ENCODE results near the gene RASA2.

The RASA2 gene, protein sequence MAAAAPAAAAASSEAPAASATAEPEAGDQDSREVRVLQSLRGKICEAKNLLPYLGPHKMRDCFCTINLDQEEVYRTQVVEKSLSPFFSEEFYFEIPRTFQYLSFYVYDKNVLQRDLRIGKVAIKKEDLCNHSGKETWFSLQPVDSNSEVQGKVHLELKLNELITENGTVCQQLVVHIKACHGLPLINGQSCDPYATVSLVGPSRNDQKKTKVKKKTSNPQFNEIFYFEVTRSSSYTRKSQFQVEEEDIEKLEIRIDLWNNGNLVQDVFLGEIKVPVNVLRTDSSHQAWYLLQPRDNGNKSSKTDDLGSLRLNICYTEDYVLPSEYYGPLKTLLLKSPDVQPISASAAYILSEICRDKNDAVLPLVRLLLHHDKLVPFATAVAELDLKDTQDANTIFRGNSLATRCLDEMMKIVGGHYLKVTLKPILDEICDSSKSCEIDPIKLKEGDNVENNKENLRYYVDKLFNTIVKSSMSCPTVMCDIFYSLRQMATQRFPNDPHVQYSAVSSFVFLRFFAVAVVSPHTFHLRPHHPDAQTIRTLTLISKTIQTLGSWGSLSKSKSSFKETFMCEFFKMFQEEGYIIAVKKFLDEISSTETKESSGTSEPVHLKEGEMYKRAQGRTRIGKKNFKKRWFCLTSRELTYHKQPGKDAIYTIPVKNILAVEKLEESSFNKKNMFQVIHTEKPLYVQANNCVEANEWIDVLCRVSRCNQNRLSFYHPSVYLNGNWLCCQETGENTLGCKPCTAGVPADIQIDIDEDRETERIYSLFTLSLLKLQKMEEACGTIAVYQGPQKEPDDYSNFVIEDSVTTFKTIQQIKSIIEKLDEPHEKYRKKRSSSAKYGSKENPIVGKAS

DNA sequence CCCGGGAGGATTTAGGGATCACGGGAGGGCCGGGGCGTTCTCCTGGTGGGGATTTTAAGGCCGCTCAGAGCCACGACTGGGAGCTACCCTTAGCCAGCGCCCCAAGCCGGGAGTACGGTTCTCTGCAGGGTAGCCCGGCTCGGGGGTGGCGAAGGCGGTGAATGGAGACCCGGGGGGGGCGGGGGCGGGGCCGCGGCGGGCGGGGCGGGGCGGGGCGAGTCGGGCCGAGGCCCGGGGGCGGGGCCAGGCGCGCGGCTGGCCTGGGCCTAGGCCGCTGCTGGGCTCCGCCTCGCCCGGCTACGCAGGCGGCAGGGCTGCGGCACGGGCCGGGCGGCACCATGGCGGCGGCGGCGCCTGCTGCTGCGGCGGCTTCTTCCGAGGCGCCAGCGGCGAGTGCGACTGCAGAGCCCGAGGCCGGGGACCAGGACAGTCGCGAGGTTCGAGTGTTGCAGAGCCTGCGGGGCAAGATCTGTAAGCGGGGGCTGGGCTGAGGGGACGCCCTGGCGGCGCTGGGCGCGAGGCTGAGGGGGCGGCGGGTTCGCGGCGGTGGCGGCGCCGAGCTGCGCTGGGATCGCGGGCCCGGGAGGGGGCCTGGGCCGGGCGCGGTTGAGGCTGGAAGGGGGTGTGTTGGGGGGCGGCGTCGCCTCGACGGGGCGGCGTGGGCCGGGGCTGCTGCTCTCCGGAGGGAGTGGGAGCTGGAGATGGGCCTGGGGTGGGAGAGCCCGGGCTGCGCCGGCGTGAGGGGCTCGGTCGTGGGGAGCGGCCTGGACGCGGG, at the start of gene RASA2:
TSS of gene RASA2 (plus strand) at position 282 of the 775 bp plus-strand sequence. CDS start at position 339, 57 bp downstream.
- DNase-seq (ENCODE audit: low spot score), result peak; percentile 68

DNA sequence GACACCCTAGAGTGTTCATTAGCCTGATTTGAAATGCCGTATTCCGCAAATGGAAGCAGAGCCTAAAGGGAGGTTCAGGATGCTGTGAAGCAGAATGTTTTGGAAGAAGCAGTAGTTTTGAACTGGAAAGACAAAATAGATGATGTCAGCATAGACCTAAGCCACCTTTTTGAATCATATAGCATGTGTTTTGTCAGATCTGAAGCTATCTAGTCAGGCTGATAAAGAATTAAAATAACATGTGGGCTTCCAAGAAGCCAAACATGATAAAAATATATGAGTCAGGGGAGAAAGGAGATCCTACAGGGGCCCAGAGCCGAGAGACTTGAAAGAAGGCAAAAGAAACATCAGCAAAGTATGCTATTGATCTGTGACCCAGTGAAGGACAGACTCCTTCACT, 47.2 kb upstream of the RASA2 start:
- no peak for DNase-seq (ENCODE audit: low spot score)

DNA sequence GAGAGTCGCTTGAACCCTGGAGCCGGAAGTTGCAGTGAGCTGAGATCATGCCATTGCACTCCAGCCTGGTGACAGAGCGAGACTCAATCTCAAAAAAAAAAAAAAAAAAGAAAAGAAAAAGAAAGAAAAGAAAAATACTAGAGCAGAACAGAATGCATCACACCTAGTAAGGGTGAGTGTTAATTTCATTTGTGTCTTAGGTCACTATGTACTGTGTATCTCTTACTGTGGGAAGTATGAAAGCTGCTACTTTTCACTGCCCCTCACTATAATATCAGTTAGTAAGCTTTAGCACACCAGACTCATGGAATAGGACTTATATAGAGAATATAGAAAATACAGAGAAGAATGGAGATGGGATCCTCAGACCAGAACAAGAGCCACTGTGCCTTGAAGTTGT, 45.9 kb upstream of the RASA2 start:
- DNase-seq (ENCODE audit: low spot score), result no peak

DNA sequence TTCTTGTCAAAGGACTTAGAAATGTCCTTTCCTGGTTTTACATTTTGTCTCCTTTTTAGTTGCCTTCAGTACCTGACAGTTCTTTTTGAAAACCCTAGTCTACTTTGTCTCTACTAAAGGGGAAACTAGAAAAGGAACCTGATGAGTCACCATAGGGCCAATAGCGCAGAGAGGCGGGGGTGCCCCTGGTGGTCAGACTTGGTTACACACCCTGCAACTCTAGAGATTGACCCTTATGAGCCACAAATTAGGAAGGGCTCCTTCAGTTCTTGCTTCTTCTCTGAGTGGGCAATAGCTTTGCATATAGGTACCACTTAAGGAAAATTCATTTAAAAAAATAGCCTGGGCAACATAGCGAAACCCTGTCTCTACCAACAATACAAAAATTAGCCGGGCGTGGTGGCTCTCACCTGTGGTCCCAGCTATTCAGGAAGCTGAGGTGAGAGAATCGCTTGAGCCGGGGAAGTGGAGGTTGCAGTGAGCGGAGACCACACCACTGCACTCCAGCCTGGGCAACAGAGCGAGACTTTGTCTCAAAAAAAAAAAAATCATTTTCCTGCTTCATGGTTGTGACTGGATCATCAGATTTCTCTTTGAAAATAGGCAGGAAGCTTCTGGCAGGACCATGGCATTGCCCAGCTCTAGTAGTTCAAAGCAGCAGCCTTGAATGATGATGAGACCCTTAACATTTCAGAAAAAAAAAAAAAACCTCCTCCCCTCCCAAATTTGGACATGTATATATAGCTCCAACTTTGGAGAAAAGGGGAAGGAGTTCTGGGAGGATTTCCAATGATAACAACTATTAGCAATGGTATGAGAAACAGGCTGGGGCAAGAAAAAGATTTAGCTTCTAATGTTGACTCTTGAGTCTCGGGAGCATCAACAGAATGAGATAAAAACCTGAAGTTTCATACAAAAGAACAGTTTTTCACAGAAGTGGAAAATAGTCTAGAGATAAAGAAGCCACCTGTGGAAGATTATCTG, 45.2 kb upstream of the RASA2 start:
- peak; percentile 81 for DNase-seq (ENCODE audit: low spot score)

DNA sequence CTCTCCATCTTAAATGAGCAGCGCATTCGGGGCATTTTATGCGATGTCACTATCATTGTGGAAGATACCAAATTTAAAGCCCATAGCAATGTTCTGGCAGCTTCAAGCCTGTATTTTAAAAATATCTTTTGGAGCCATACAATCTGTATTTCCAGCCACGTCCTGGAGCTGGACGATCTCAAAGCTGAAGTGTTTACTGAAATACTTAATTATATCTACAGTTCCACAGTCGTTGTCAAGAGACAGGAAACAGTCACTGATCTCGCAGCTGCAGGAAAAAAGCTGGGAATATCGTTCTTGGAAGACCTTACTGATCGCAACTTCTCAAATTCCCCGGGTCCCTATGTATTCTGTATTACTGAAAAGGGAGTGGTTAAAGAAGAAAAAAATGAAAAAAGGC, 44.4 kb upstream of the RASA2 start:
- no peak for DNase-seq (ENCODE audit: low spot score)

DNA sequence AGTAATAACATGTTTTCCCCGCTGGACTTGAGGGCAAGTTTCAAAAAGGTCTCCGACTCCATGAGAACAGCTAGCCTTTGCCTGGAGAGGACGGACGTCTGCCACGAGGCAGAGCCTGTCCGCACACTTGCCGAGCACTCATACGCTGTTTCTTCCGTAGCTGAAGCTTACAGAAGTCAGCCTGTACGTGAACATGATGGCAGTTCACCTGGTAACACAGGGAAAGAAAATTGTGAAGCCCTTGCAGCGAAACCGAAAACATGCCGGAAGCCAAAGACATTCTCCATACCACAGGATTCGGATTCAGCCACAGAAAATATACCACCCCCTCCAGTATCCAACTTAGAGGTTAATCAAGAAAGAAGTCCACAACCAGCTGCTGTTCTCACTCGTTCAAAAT, 43.9 kb upstream of the RASA2 start:
- no peak for DNase-seq (ENCODE audit: low spot score)

DNA sequence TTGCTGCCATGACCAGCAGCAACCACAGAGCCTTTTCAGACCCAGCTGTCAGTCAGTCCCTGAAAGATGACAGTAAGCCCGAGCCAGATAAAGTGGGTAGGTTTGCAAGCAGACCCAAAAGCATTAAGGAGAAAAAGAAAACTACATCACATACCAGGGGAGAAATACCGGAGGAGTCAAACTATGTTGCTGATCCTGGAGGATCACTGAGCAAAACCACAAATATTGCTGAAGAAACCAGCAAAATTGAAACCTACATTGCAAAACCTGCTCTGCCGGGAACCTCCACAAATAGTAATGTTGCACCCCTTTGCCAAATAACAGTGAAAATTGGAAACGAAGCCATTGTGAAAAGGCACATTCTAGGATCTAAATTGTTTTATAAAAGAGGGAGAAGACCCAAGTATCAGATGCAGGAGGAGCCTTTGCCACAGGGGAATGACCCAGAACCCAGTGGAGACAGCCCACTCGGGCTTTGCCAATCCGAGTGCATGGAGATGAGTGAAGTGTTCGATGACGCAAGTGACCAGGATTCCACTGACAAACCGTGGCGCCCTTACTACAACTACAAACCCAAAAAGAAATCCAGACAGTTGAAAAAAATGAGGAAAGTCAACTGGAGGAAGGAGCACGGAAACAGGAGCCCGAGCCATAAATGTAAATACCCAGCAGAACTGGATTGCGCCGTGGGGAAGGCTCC, 42.1 kb upstream of the RASA2 start:
- no peak for DNase-seq (ENCODE audit: low spot score)

DNA sequence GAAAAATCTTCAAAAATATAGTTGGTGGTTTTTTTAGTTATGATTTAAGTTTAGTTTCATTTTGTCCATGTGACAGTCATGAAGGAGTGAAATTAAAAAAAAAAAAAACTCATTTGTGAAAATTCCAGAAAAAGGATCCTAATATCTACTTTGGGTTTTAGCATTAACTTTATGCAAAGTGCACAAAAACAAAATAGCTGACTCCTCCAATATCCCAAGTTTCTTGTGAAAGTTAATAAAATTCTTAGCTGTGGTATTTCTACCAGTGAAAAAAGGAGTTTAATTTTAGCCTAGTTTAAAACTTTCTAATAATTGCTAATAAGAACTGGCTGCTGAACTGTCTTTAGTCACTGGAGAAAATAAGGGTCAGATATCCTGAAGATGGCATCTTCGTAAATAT, 40.8 kb upstream of the RASA2 start:
- DNase-seq (ENCODE audit: low spot score), result no peak

DNA sequence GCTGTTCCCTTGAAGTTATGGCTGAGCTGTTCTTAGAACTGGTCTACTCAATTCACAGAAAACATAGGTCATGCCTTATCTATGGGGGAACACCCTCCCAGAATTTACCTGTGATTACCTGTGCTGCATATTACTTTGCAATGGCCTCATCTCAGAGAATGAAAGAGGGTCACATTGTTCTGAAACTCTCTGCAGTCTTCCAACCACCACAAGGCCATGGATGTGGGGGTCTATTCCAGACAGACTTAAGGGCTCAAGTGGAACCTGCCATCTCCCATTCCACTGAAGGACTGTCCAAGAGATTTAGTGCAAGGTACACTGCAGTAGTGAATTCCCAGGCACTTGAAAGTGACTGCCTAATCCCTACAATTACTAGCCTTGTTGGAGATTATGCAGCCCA, 40.1 kb upstream of the RASA2 start:
- no peak for DNase-seq (ENCODE audit: low spot score)

DNA sequence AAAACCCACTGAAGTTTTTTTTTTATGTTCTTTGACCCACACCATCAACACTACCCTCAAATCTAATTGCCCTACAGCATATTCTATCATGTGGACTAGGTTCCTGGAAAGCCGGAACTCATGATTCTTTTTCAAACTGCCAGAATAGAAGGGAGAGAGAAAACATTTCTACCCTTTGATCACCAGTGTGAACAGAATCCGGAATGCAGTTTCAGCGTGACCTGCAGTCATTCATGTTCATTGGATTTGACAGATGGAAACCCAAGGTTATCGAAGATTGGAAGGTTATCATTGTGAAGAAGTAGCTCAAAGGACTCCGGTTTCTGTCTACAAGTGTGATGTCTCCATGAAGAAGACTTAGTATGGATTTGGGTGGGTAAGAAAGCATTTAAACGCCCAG, 39.4 kb upstream of the RASA2 start:
- DNase-seq (ENCODE audit: low spot score), result no peak

DNA sequence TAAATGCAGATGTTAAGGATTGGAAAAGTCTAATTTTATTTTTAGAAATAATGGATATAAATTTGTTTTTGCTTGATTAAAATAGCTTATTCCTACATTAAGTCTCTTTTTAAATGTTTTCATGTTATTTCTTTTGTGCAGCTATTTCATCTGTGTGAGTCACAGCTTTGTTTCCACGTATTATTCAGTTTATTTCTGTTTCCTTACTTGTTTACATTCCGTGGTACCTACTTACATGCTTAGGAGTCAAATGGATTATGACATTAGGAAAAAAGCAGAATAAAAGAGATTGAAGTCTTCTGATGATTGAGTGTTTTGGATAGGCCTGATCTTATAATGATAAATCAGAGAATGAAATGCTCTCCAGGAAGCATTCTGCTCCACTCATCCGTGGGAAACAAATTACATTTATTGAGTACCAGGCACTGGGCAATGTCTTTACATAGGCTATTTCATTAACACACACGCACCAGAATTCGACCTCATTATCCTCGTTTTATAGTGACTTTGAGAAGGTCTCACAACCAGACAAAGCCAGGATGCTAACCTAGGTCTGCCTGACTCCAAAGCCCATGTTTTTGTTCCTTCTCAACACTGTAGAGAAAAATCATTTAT, 38.1 kb upstream of the RASA2 start:
- peak; percentile 31 for DNase-seq (ENCODE audit: low spot score)

DNA sequence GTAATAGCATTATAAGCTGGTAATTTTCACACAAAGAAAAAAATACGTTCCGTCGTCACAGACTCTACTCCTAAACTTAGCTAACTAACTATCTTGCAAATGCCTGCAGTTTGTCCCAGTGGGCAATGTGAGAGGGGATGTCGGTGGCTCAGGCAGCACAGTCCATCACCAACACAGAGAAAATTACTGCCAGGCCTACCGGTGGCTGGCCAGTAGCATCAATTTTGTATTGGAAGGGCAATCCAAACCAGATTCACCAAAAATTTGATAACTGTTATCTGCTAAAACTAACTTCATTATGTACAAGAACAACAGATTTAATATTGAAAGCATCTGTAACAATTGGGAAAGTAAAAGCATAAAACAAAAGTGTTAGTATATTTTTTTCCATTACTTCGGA, 37.4 kb upstream of the RASA2 start:
- no peak for DNase-seq (ENCODE audit: low spot score)

DNA sequence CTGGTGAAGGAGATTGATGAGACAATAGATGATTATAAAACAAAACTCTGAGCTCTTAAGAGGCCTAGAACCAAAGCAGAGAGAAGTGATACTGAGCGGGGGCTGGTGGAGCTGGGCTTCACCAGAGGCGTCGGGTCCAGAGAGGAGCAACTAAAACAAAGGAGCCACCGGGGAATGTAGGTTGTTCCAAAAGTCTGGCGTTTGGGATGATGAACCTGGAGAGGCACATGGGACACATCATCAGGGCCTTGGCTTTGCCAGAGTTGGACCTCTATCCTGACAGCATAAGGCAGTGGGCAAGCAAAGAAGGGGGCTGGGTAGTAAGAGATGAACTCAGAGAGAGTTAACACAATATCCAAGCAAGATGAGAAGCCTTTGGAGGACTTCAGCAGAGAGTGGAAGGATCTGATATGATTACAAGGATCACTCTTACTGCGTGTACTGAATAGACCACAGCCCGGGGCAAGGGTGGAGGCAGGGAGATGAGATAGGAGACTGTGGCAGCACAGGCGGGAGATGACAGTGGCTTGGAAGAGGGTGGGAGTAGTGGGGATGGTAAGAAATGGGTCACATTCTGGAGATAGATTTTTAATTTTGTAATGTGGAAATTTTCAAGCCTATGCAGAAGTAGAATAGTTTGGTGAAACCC, 36.0 kb upstream of the RASA2 start:
- no peak for DNase-seq (ENCODE audit: low spot score)

DNA sequence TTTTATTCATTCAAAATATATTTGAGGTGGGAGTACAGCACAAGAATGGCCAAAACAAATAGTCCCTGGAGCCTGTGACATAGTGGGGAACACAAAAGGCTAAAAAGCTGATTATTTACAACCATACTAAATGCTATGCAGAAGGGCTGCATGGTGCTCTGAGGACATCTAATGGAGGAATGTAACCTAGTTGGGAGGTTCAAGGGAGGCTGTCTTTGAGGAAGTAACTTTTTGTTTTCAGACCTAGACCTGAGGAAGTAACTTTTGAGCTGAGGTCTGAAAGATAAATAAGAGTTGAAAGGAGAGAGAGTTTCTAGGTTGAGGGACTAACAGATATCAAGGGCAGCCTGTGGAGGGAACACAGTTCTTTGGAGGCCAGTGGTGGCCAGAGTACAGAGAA, 34.8 kb upstream of the RASA2 start:
- peak; percentile 53 for DNase-seq (ENCODE audit: low spot score)

DNA sequence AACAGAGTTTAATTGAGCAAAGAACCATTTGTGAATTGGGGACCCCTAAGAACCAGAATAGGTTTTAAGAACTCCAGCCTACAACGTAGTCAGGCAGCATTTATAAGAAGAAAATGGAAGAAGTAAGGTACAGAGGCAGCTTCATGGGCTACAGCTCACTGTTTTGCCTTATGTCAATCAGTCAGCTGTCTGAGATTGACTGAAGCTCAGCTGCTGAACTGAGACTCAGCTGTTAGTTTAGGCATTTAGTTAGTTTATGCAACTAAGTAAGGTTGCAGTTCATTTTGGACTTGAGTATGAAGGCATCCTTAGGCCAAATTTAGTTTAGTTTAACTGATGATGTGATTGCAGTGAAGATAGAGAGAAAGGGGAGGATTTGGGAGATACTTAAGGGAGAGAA, 34.1 kb upstream of the RASA2 start:
- no peak for DNase-seq (ENCODE audit: low spot score)

DNA sequence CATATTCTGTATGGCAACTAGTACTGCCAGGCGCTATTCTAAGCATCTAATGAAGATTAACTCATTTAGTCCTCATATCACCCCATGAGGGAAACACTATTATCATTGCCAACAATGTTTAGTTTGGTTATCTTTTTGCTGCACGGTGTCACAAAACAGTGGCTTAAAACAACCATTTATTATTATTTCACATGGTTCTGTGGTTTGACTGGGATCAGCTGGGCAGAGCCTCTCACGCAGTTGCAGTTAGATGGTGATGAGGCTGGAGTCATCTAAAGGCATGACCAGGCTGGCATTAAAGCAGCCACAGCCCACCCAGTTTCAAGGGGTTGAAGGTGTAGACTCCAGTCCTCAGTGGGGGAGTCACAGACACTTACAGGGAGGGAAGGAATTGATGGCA, 32.8 kb upstream of the RASA2 start:
- DNase-seq (ENCODE audit: low spot score), result no peak

DNA sequence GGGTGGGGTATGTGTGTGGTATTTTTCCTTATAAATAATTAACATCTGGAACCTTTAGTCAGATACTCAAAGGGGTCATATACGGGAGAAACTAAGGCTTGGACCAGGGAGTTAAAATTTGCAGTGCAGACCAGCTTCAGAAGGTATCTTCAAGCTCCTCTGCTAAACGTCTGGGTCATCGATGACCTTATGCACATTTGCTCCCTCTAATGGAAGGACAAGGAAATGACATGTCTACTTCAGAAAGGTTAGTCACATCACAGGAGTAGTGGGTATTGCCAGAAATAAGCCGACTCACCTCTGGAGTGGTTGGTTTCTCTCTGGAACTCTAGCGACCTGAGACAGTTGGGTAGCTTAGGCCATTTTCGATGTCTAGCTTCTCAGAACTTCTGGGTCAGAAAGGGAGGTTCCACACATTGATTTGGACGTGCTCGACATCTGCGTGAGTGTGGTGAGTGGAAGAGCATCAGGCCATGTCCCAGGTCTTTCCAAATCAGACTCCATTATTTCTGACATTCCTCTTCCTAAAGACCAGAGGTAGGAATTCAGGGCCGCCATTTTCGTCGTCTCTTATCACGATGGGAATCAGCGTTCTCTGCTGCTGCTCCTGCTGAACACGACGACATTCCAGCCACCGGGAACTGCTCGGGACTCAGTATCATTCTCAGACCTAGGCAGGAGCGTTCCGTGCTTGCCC, 31.8 kb upstream of the RASA2 start:
- peak; percentile 71 for DNase-seq (ENCODE audit: low spot score)

DNA sequence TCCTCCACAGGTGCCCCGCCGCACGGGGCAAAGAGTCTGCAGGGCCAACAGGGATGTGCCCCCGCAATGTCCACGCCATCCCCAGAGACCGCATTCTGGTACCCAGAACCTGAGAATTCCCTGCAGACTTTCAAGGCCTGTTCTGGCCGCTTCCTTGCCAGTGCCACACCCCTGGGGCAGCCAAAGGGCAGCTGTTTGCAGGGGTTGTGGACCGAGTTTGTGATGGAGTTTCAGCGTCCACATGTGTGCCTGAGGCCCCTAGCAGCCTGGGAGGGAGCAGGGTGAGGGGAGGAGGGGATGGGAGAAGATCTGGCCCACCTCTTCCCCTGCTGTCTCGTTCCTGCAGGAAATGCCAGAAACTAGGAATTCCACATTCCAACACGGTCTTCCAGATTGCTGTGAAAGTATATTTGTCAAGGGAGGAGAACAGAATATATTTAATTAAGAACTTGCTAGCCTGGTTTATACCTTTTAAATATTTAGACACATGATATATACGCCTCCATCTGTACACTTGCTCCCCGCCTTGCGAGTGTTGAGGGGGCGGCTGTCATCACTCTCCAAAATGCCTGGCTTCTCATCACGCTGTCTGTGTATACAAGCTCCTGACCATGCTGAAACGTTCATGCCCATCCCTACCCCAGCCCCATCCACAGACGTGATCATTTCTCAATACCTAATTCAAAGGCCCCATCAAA, 31.1 kb upstream of the RASA2 start:
- no peak for DNase-seq (ENCODE audit: low spot score)

DNA sequence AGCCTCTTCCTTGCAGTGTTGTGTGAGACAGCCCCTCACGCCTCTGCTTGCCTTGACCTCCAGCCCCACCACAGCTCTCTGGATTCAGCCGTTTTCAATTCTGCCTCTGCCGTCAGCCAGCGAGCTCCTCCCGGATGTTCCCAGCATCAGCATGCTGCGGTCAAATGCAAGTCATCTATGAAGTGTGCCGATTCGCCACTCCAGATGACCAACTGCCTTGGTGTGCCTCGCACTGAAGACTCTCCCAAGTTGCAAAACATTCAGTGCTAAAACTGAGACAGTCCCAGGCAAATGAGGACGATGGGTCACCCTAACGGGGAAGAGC, 30.6 kb upstream of the RASA2 start:
- no peak for DNase-seq (ENCODE audit: low spot score)
